Natural killer cell (primary cell): Measurements from ENCODE around the gene EPB41L5. TPM values are rescaled to one million over a fixed set of nuclear protein-coding genes. Genes with fewer than 3 reads are reported as not detected.

Experiments used
- ATAC-seq, 3 donors: fragments of 150-1000 bp in 2 of 3; fragments of 200-7000 bp in 1 of 3; cut with Tn5 transposase; 1 replicate in 1 of 3; 2 replicates in 2 of 3; pipeline ENCODE4 v1.10.0; 2021; ENCODE audit warnings: mild to moderate bottlenecking in 2 of 3, moderate library complexity in 2 of 3
- DNase-seq, 2 donors: peaks; one replicate each; pipeline versions ENCODE4 v3.0.0 to v3.0.0-alpha.2; 2013 to 2021; ENCODE audit warnings: mixed read lengths in 1 of 2
- H3K27ac ChIP-seq: one replicate; pipeline ENCODE4 v1.5.1; 2013; ENCODE audit warnings: mild to moderate bottlenecking, low read length
- H3K27me3 ChIP-seq: one replicate; pipeline ENCODE4 v1.6.1; 2013; ENCODE audit warnings: low read length; ENCODE audit not compliant: control insufficient read depth, insufficient read depth
- H3K36me3 ChIP-seq: one replicate; pipeline ENCODE4 v1.6.1; 2013; ENCODE audit warnings: low read length; ENCODE audit not compliant: control insufficient read depth, insufficient read depth
- H3K4me1 ChIP-seq: one replicate; pipeline ENCODE4 v1.6.1; 2013; ENCODE audit warnings: low read length; ENCODE audit not compliant: control insufficient read depth, insufficient read depth
- H3K4me3 ChIP-seq: one replicate; pipeline ENCODE4 v1.5.1; 2013; ENCODE audit warnings: low read length
- H3K9me3 ChIP-seq: one replicate; pipeline ENCODE4 v1.6.1; 2013; ENCODE audit warnings: low read length; ENCODE audit not compliant: control insufficient read depth, insufficient read depth
- H3K27ac Mint-ChIP-seq, 2 donors: one replicate each; pipeline ENCODE4 v1.8.0; 2022; ENCODE audit warnings: mild to moderate bottlenecking in 2 of 2, mixed read lengths in 2 of 2, moderate library complexity in 1 of 2
- H3K27me3 Mint-ChIP-seq, 2 donors: one replicate each; pipeline ENCODE4 v1.8.0; 2022; ENCODE audit warnings: low read depth in 2 of 2, mixed read lengths in 2 of 2
- H3K36me3 Mint-ChIP-seq: one replicate; pipeline ENCODE4 v1.8.0; 2022; ENCODE audit warnings: mixed read lengths
- H3K4me1 Mint-ChIP-seq, 2 donors: one replicate each; pipeline ENCODE4 v1.8.0; 2022; ENCODE audit warnings: mixed read lengths in 2 of 2
- H3K4me3 Mint-ChIP-seq: one replicate; pipeline ENCODE4 v1.8.0; 2022; ENCODE audit warnings: mild to moderate bottlenecking, moderate library complexity, mixed read lengths
- H3K9me3 Mint-ChIP-seq, 2 donors: one replicate each; pipeline ENCODE4 v1.8.0; 2022; ENCODE audit warnings: mixed read lengths in 2 of 2
- WGBS: methylation state at CpG from one replicate; pipeline ENCODE4 v1.1.7; 2013; ENCODE audit warnings: missing lambda C conversion rate; ENCODE audit not compliant: insufficient coverage; 5-methylcytosine and 5-hydroxymethylcytosine counted together
- intact Hi-C: fragments of 100-400 bp; cut with micrococcal nuclease; formaldehyde crosslinking; loops from one replicate; pipeline ENCODE4 v1.14.2; 2022
- total RNA-seq, 4 donors: library from RNA; stranded (reverse); fragments of 120-200 nt in 1 of 4; gene quantifications; one replicate each; pipeline versions ENCODE4 v1.2.3 to v1.2.4, GENCODE V29; 2013 to 2022
- TF ChIP-seq, protein P1 (sequence below): fragments of 200-600 bp; IDR thresholded peaks from one replicate; pipeline ENCODE4 v1.8.0; 2022; ENCODE audit warnings: antibody characterized with exemption

The EPB41L5 gene
- total RNA-seq, 3 donors from 2014 or later (not counting 1 experiment from before 2014, with no cell fraction given): 3.0 to 8.5 (median 3.6) TPM

DNA sequence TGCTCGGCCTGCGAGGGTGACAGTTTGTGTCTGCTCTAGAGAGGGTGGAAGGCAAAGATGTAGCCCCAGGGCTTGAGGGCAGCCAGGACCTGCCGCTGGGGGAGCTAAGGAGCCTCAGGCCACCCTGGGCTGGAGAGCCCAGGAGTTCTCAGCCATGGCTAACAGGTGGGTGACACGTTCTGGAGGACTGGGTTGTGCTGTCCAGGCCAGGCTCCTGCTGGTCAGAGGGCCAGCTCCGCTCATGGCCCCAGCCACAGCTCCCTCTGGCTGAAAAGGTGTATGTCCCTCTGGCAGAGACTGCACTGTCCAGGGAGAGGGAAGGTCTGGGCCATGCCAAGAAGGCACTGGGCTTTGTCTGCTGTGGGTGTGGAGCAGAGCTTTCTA, 191.1 kb downstream of the EPB41L5 start:
- DNase-seq: no peak
- no peak overlapping the region for H3K27ac Mint-ChIP-seq
- H3K9me3 Mint-ChIP-seq: no peaks in the 10 kb centered on the region
- no peak overlapping the region for H3K4me3 Mint-ChIP-seq
- TF ChIP-seq, protein P1, sequence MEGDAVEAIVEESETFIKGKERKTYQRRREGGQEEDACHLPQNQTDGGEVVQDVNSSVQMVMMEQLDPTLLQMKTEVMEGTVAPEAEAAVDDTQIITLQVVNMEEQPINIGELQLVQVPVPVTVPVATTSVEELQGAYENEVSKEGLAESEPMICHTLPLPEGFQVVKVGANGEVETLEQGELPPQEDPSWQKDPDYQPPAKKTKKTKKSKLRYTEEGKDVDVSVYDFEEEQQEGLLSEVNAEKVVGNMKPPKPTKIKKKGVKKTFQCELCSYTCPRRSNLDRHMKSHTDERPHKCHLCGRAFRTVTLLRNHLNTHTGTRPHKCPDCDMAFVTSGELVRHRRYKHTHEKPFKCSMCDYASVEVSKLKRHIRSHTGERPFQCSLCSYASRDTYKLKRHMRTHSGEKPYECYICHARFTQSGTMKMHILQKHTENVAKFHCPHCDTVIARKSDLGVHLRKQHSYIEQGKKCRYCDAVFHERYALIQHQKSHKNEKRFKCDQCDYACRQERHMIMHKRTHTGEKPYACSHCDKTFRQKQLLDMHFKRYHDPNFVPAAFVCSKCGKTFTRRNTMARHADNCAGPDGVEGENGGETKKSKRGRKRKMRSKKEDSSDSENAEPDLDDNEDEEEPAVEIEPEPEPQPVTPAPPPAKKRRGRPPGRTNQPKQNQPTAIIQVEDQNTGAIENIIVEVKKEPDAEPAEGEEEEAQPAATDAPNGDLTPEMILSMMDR: no peak
- intact Hi-C loops: no loop called here
- peaks cover 3 to 10% of the 10 kb centered on the region in 2 donors for H3K4me1 Mint-ChIP-seq
- 86% methylated on average over 5 of the region's 5 CpGs for WGBS
- H3K9me3 ChIP-seq: no peaks in the 10 kb centered on the region
- no peaks in the 10 kb centered on the region for H3K27me3 Mint-ChIP-seq
- H3K36me3 Mint-ChIP-seq: no peaks in the 10 kb centered on the region
- H3K36me3 ChIP-seq: no peaks in the 10 kb centered on the region
- ATAC-seq: no peak
- H3K27me3 ChIP-seq: no peaks in the 10 kb centered on the region
- H3K4me1 ChIP-seq: peaks cover 5% of the 10 kb centered on the region
- no peak overlapping the region for H3K27ac ChIP-seq
- no peak overlapping the region for H3K4me3 ChIP-seq

DNA sequence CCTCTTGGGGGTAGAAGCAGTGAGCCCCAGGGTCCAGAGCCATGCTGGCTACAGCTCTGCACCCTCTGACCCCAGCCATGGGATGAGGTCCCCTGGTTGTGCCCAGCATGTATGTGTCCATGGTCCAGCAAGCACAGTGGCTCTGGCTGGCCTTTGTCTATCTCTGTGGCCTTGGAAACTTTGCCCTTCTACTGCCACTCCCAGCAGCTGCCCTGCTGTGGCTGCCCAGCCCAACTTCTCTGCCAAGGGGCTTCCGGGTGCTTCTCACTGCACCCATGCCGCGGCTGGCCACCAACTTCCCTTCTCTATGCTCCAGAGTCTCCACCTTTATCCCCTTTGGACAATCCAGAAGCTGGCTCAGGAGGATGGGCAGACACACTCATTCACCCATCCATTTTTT, 191.5 kb downstream of the EPB41L5 start:
- H3K27me3 ChIP-seq: no peaks in the 10 kb centered on the region
- no peak overlapping the region for H3K27ac ChIP-seq
- Mint-ChIP-seq H3K27ac (no peak overlapping the region), H3K36me3 (no peaks in the 10 kb centered on the region), H3K9me3 (no peaks in the 10 kb centered on the region), H3K27me3 (no peaks in the 10 kb centered on the region), H3K4me1 (peaks cover 7 to 10% of the 10 kb centered on the region in 2 donors), H3K4me3 (no peak overlapping the region)
- TF ChIP-seq, protein P1: no peak
- ATAC-seq (no peak), DNase-seq (no peak)
- no peaks in the 10 kb centered on the region for H3K9me3 ChIP-seq
- intact Hi-C loops: no loop called here
- 63% methylated on average over 3 of the region's 3 CpGs for WGBS
- no peak overlapping the region for H3K4me3 ChIP-seq
- peaks cover 8% of the 10 kb centered on the region for H3K4me1 ChIP-seq
- no peaks in the 10 kb centered on the region for H3K36me3 ChIP-seq

DNA sequence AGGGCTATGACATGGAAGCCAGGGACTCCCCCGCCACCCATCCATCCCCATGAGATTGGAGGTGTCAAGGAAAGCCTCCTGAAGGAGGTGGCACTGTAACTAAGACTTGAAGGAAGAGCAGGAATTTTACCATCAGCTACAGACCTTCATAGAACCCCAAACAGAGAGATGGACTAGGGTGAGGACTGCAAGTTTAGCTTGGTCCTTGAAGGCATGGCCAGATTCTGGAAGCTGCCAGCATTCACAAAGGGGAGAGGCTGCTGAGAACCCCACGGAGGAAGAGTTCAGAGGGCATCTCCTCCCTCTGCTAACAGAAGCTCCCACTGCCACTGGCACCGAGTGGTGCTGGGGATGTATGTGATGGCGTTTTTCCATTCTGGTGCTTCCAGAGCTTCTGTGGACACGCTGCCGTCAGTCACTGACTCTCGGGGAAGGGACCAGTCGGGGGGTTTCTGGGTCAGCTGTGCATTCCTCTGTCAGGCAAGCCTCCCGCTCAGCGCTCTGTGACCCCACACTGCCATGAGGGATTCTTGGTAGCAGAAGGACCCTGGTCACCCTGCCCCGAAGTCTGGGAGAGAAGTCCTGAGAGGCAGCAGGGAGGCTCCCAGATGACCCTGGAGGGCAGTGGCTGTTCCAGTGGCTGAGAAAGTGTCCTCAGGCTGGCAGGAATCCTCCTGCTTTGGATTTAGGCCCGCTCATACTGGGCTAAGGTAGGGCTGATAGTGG, 192.2 kb downstream of the EPB41L5 start:
- Mint-ChIP-seq H3K4me1 (peaks cover 8 to 10% of the 10 kb centered on the region in 2 donors), H3K9me3 (no peaks in the 10 kb centered on the region), H3K27ac (no peak overlapping the region), H3K4me3 (no peak overlapping the region), H3K27me3 (no peaks in the 10 kb centered on the region), H3K36me3 (no peaks in the 10 kb centered on the region)
- TF ChIP-seq, protein P1: no peak
- Histone ChIP-seq H3K27ac (no peak overlapping the region), H3K36me3 (no peaks in the 10 kb centered on the region), H3K4me1 (peaks cover 15% of the 10 kb centered on the region), H3K9me3 (no peaks in the 10 kb centered on the region), H3K4me3 (no peak overlapping the region), H3K27me3 (no peaks in the 10 kb centered on the region)
- intact Hi-C loops: no loop called here
- no peak for ATAC-seq
- DNase-seq: no peak
- WGBS: 96% methylated on average over 10 of the region's 12 CpGs
